GM12878 (cell line): ENCODE results near the gene GLS. TPM values are rescaled to one million over a fixed set of nuclear protein-coding genes. Genes with fewer than 3 reads are reported as not detected.
A peak's percentile ranks its signal among the peaks of the same experiment; 100 is the strongest.

ENCODE experiments used
- ATF7 ChIP-seq: fragments of 450-650 bp; IDR thresholded peaks from 2 replicates; pipeline ENCODE4 v1.6.1; 2016; ENCODE audit warnings: low read depth, mild to moderate bottlenecking
- CEBPZ ChIP-seq: fragments of 150-350 bp; IDR thresholded peaks from 2 replicates; pipeline ENCODE4 v1.6.1; 2016; ENCODE audit warnings: low read depth, low read length
- FOXM1 ChIP-seq: IDR thresholded peaks from 2 replicates; pipeline ENCODE4 v1.6.1; 2012; ENCODE audit warnings: low read depth, mild to moderate bottlenecking, inconsistent platforms, low read length, moderate library complexity
- MEF2B ChIP-seq: fragments of 450-650 bp; IDR thresholded peaks from 2 replicates; pipeline ENCODE4 v1.6.1; 2018; ENCODE audit warnings: mild to moderate bottlenecking, moderate library complexity; ENCODE audit not compliant: partially characterized antibody, poor library complexity, severe bottlenecking
- NBN ChIP-seq: fragments of 450-650 bp; IDR thresholded peaks from 2 replicates; pipeline ENCODE4 v1.6.1; 2016
- NFYB ChIP-seq: IDR thresholded peaks from 2 replicates; pipeline ENCODE4 v1.6.1; 2011; ENCODE audit warnings: low read depth, mild to moderate bottlenecking, low read length, improper control_type of control experiment, moderate library complexity; ENCODE audit not compliant: insufficient read depth
- PKNOX1 ChIP-seq: fragments of 450-650 bp; IDR thresholded peaks from 2 replicates; pipeline ENCODE4 v1.6.1; 2016; ENCODE audit warnings: mild to moderate bottlenecking
- RAD21 ChIP-seq: IDR thresholded peaks from 2 replicates; pipeline ENCODE4 v1.6.1; 2011; ENCODE audit warnings: mild to moderate bottlenecking, low read depth, low read length, moderate library complexity; ENCODE audit not compliant: insufficient read depth
- RAD51 ChIP-seq: fragments of 450-650 bp; IDR thresholded peaks from 2 replicates; pipeline ENCODE4 v1.6.1; 2016; ENCODE audit warnings: moderate library complexity, mild to moderate bottlenecking, inconsistent platforms
- RELA ChIP-seq: fragments of 450-650 bp; IDR thresholded peaks from 2 replicates; pipeline ENCODE4 v1.8.0; 2014; ENCODE audit warnings: borderline replicate concordance; ENCODE audit not compliant: partially characterized antibody
- RELB ChIP-seq: fragments of 450-650 bp; IDR thresholded peaks from 2 replicates; pipeline ENCODE4 v1.6.1; 2017; ENCODE audit warnings: low read depth, mild to moderate bottlenecking, moderate library complexity
- SIN3A ChIP-seq: IDR thresholded peaks from 2 replicates; pipeline ENCODE4 v1.6.1; 2012; ENCODE audit warnings: low read depth, low read length, improper control_type of control experiment
- STAT1 ChIP-seq: fragments of 450-650 bp; conservative IDR thresholded peaks from 2 replicates; pipeline ENCODE4 v1.6.1; 2014; ENCODE audit warnings: antibody characterized with exemption, mild to moderate bottlenecking
- USF2 ChIP-seq: IDR thresholded peaks from 2 replicates; pipeline ENCODE4 v1.6.1; 2011; ENCODE audit warnings: low read depth, low read length, improper control_type of control experiment, borderline replicate concordance
- YY1 ChIP-seq: IDR thresholded peaks from 2 replicates; pipeline ENCODE4 v1.6.1; 2011; ENCODE audit warnings: low read depth, mild to moderate bottlenecking, low read length
- ZBTB40 ChIP-seq: fragments of 450-650 bp; IDR thresholded peaks from 2 replicates; pipeline ENCODE4 v1.6.1; 2016; ENCODE audit warnings: mild to moderate bottlenecking, moderate library complexity, borderline replicate concordance
- ZNF384 ChIP-seq: IDR thresholded peaks from 2 replicates; pipeline ENCODE4 v1.6.1; 2012; ENCODE audit warnings: low read depth, mild to moderate bottlenecking, low read length, improper control_type of control experiment, borderline replicate concordance
- polyA plus RNA-seq, 11 experiments: library from polyadenylated mRNA; depleted of rRNA in 4 of 11; unstranded in 6 of 11; stranded (reverse) in 5 of 11; fragments of >200 nt; fragmentation: Nextera tagmentation in 4 of 11; fragmentation: Illumina TruSeq in 1 of 11; extraction: Ambion mirVana in 4 of 11; extraction: Trizol in 1 of 11; gene quantifications; 1 replicate in 1 of 11; 2 replicates in 10 of 11; pipeline versions ENCODE4 v1.2.1 to v1.2.3, GENCODE V29; 2011 to 2016; ENCODE audit warnings: inconsistent platforms in 2 of 11, missing spikeins in 2 of 11, low read depth in 1 of 11
- total RNA-seq, 4 experiments: library from RNA; depleted of rRNA in 3 of 4; stranded (reverse); fragments of >200 nt in 3 of 4; fragmentation: Illumina TruSeq in 1 of 4; extraction: Trizol in 1 of 4; gene quantifications; 2 replicates each; pipeline versions ENCODE4 v1.2.1 to v1.2.3, GENCODE V29; 2013 to 2021

Gene GLS
- total and polyA plus RNA-seq, 10 of the 15 experiments (the other 5 are each of a cell fraction or from before 2014, with no cell fraction given), result 15.7 to 145 (median 70.8) TPM

- TF ChIP-seq ZNF384 (no peak), MEF2B (peak; percentile 63), NBN (0 out of 2 replicates have a peak, but pooled peaks have one; percentile 49), FOXM1 (peak; percentile 81; the same call in 1 of the 2 replicates), RAD51 (peak; percentile 94), RELA (peak; percentile 20), SIN3A (no peak), USF2 (peak; percentile 64), YY1 (peak; percentile 9; the same call in 1 of the 2 replicates), PKNOX1 (peak; percentile 54; the same call in 1 of the 2 replicates), NFYB (peak; percentile 55; the same call in 1 of the 2 replicates), RAD21 (no peak), ATF7 (peak; percentile 97), STAT1 (0 out of 2 replicates have a peak, but pooled peaks have one; percentile 86), RELB (peak; percentile 62; the same call in 1 of the 2 replicates), ZBTB40 (peak; percentile 34; the same call in 1 of the 2 replicates), CEBPZ (no peak)
Measured at GRCh38 chr2:190881598-190882410, 1.2 kb downstream of the GLS start (continued).
